Skeletal muscle satellite cell (primary cell): ENCODE measurements around the gene KLK2. TPM values are rescaled to one million over a fixed set of nuclear protein-coding genes. Genes with fewer than 3 reads are reported as not detected.
A peak's percentile ranks its signal among the peaks of the same experiment; 100 is the strongest.

ENCODE experiments used
- H3K27me3 ChIP-seq: 2 replicates; pipeline ENCODE4 v1.7.0; 2013; ENCODE audit warnings: low read length; ENCODE audit not compliant: control insufficient read depth, insufficient read depth
- H3K36me3 ChIP-seq: 2 replicates; pipeline ENCODE4 v1.7.0; 2013; ENCODE audit warnings: mild to moderate bottlenecking, control low read depth, low read length; ENCODE audit not compliant: insufficient read depth
- H3K4me1 ChIP-seq: 2 replicates; pipeline ENCODE4 v1.7.0; 2013; ENCODE audit warnings: low read length; ENCODE audit not compliant: control insufficient read depth, insufficient read depth
- H3K4me2 ChIP-seq: 2 replicates; pipeline ENCODE4 v1.7.0; 2013; ENCODE audit warnings: mild to moderate bottlenecking, low read length
- H3K4me3 ChIP-seq: 2 replicates; pipeline ENCODE4 v1.7.0; 2013; ENCODE audit warnings: low read length
- H3K9ac ChIP-seq: 2 replicates; pipeline ENCODE4 v1.7.0; 2013; ENCODE audit warnings: mild to moderate bottlenecking, low read depth, low read length, moderate library complexity
- H3K9me3 ChIP-seq: replicated peaks from 2 replicates; pipeline ENCODE4 v1.7.0; 2013; ENCODE audit warnings: mild to moderate bottlenecking, control low read depth, low read length
- total RNA-seq: library from RNA; depleted of rRNA; stranded (reverse); fragments of >200 nt; gene quantifications from 2 replicates; pipeline ENCODE4 v1.2.3, GENCODE V29; 2012; rRNA removed

The KLK2 gene
- total RNA-seq = 0.76 TPM in 1 of 2 replicates, not detected in the other

GRCh38 chr19:50873056-50873455, at the start of gene KLK2:
Gene KLK2 (plus strand): TSS chr19:50873439. CDS start chr19:50873474, 35 bp downstream.
- Histone ChIP-seq H3K27me3 (no peaks in the 10 kb centered on the region), H3K4me1 (no peaks in the 10 kb centered on the region), H3K36me3 (no peaks in the 10 kb centered on the region), H3K4me3 (no peak within 1 kb of the TSS), H3K9ac (no peak within 1 kb of the TSS), H3K9me3 (no peaks in the 10 kb centered on the region), H3K4me2 (no peak within 1 kb of the TSS)

GRCh38 chr19:50826492-50827240, 46.6 kb upstream of the KLK2 start:
- H3K4me2 ChIP-seq = no peak overlapping the region
- no peaks in the 10 kb centered on the region for H3K36me3 ChIP-seq
- no peaks in the 10 kb centered on the region for H3K9me3 ChIP-seq
- no peak overlapping the region for H3K9ac ChIP-seq
- no peaks in the 10 kb centered on the region for H3K4me1 ChIP-seq
- no peak overlapping the region for H3K4me3 ChIP-seq
- H3K27me3 ChIP-seq = peaks cover 9% of the 10 kb centered on the region

- no peaks in the 10 kb centered on the region for H3K4me1 ChIP-seq
- no peak overlapping the region for H3K4me3 ChIP-seq
- H3K36me3 ChIP-seq = no peaks in the 10 kb centered on the region
- H3K27me3 ChIP-seq = peaks cover under 1% of the 10 kb centered on the region
- H3K9me3 ChIP-seq = no peaks in the 10 kb centered on the region
- H3K9ac ChIP-seq = no peak overlapping the region
- H3K4me2 ChIP-seq = no peak overlapping the region
These were observed 45.8 kb upstream of the KLK2 start for GRCh38 chr19:50827476-50827875.

- no peak overlapping the region for H3K4me3 ChIP-seq
- no peak overlapping the region for H3K4me2 ChIP-seq
- H3K4me1 ChIP-seq = no peaks in the 10 kb centered on the region
- no peaks in the 10 kb centered on the region for H3K9me3 ChIP-seq
- H3K9ac ChIP-seq = no peak overlapping the region
- H3K36me3 ChIP-seq = no peaks in the 10 kb centered on the region
- H3K27me3 ChIP-seq = no peaks in the 10 kb centered on the region
These were observed 43.4 kb upstream of the KLK2 start for GRCh38 chr19:50829801-50830200.

GRCh38 chr19:50830266-50831025, 42.8 kb upstream of the KLK2 start:
- H3K4me1 ChIP-seq = no peaks in the 10 kb centered on the region
- no peaks in the 10 kb centered on the region for H3K9me3 ChIP-seq
- H3K4me3 ChIP-seq = no peak overlapping the region
- H3K4me2 ChIP-seq = no peak overlapping the region
- no peaks in the 10 kb centered on the region for H3K27me3 ChIP-seq
- no peaks in the 10 kb centered on the region for H3K36me3 ChIP-seq
- H3K9ac ChIP-seq = no peak overlapping the region

GRCh38 chr19:50831026-50831396, 42.2 kb upstream of the KLK2 start:
- no peak overlapping the region for H3K4me3 ChIP-seq
- no peaks in the 10 kb centered on the region for H3K27me3 ChIP-seq
- H3K4me2 ChIP-seq = no peak overlapping the region
- H3K9me3 ChIP-seq = no peaks in the 10 kb centered on the region
- H3K4me1 ChIP-seq = no peaks in the 10 kb centered on the region
- no peaks in the 10 kb centered on the region for H3K36me3 ChIP-seq
- H3K9ac ChIP-seq = no peak overlapping the region

GRCh38 chr19:50832666-50833065, 40.6 kb upstream of the KLK2 start:
- no peak overlapping the region for H3K9ac ChIP-seq
- no peaks in the 10 kb centered on the region for H3K27me3 ChIP-seq
- H3K4me2 ChIP-seq = no peak overlapping the region
- H3K4me3 ChIP-seq = no peak overlapping the region
- H3K4me1 ChIP-seq = no peaks in the 10 kb centered on the region
- H3K9me3 ChIP-seq = no peaks in the 10 kb centered on the region
- no peaks in the 10 kb centered on the region for H3K36me3 ChIP-seq

- no peaks in the 10 kb centered on the region for H3K4me1 ChIP-seq
- H3K4me2 ChIP-seq = no peak within 1 kb of the TSS
- H3K9ac ChIP-seq = no peak within 1 kb of the TSS
- H3K9me3 ChIP-seq = no peaks in the 10 kb centered on the region
- no peaks in the 10 kb centered on the region for H3K36me3 ChIP-seq
- H3K4me3 ChIP-seq = no peak within 1 kb of the TSS
- no peaks in the 10 kb centered on the region for H3K27me3 ChIP-seq
These were observed 40.0 kb upstream of the KLK2 start, which contains the start of gene KLK15 for GRCh38 chr19:50833117-50833801. Gene KLK15 (minus strand): TSS chr19:50833574. CDS start chr19:50831492, 2,082 bp downstream.

- no peak overlapping the region for H3K4me3 ChIP-seq
- H3K36me3 ChIP-seq = no peaks in the 10 kb centered on the region
- no peaks in the 10 kb centered on the region for H3K4me1 ChIP-seq
- H3K4me2 ChIP-seq = no peak overlapping the region
- no peak overlapping the region for H3K9ac ChIP-seq
- no peaks in the 10 kb centered on the region for H3K27me3 ChIP-seq
- H3K9me3 ChIP-seq = no peaks in the 10 kb centered on the region
These were observed 39.5 kb upstream of the KLK2 start for GRCh38 chr19:50833802-50834167.

- Histone ChIP-seq H3K4me3 (peak overlapping the region; percentile 80), H3K36me3 (no peaks in the 10 kb centered on the region), H3K27me3 (no peaks in the 10 kb centered on the region), H3K4me1 (no peaks in the 10 kb centered on the region), H3K4me2 (peak overlapping the region; percentile 97), H3K9me3 (no peaks in the 10 kb centered on the region), H3K9ac (peak overlapping the region; percentile 56)
These were observed 38.0 kb upstream of the KLK2 start for GRCh38 chr19:50835103-50835784.
